Endothelial cell (in vitro differentiated cells): ENCODE measurements around the gene CMSS1. TPM values are rescaled to one million over a fixed set of nuclear protein-coding genes. Genes with fewer than 3 reads are reported as not detected.

ENCODE experiments used
- DNase-seq: peaks from one replicate; pipeline ENCODE4 v3.0.0; 2021; ENCODE audit warnings: low spot score
- H3K27ac Mint-ChIP-seq: one replicate; pipeline ENCODE4 v1.8.0; 2021; ENCODE audit warnings: mixed read lengths, inconsistent platforms; ENCODE audit not compliant: unreplicated experiment
- H3K27me3 Mint-ChIP-seq: one replicate; pipeline ENCODE4 v1.8.0; 2021; ENCODE audit warnings: mild to moderate bottlenecking, moderate library complexity, mixed read lengths, inconsistent platforms; ENCODE audit not compliant: unreplicated experiment
- H3K36me3 Mint-ChIP-seq: one replicate; pipeline ENCODE4 v1.8.0; 2021; ENCODE audit warnings: mild to moderate bottlenecking, low read depth, mixed read lengths, inconsistent platforms; ENCODE audit not compliant: unreplicated experiment
- H3K4me1 Mint-ChIP-seq: one replicate; pipeline ENCODE4 v1.8.0; 2021; ENCODE audit warnings: mild to moderate bottlenecking, mixed read lengths, inconsistent platforms; ENCODE audit not compliant: unreplicated experiment
- H3K4me3 Mint-ChIP-seq: one replicate; pipeline ENCODE4 v1.8.0; 2021; ENCODE audit warnings: mild to moderate bottlenecking, mixed read lengths, inconsistent platforms; ENCODE audit not compliant: unreplicated experiment
- H3K9me3 Mint-ChIP-seq: one replicate; pipeline ENCODE4 v1.8.0; 2021; ENCODE audit warnings: mixed read lengths, inconsistent platforms; ENCODE audit not compliant: unreplicated experiment
- total RNA-seq: library from RNA; stranded (reverse); fragmentation: NEBNext Ultra II Directional; extraction: Animal tissue kit (Norgen Biotek cat#: 25700); gene quantifications from one replicate; pipeline ENCODE4 v1.2.1, GENCODE V29; 2021; ENCODE audit not compliant: unreplicated experiment
- TF ChIP-seq, protein P1 (sequence below): fragments of 200-600 bp; sonication (generic); IDR thresholded peaks from one replicate; pipeline ENCODE4 v1.5.0; 2021; ENCODE audit warnings: antibody characterized with exemption; ENCODE audit not compliant: unreplicated experiment

Gene CMSS1
- total RNA-seq, 1 donor from 2014 or later = 25.8 TPM

DNA sequence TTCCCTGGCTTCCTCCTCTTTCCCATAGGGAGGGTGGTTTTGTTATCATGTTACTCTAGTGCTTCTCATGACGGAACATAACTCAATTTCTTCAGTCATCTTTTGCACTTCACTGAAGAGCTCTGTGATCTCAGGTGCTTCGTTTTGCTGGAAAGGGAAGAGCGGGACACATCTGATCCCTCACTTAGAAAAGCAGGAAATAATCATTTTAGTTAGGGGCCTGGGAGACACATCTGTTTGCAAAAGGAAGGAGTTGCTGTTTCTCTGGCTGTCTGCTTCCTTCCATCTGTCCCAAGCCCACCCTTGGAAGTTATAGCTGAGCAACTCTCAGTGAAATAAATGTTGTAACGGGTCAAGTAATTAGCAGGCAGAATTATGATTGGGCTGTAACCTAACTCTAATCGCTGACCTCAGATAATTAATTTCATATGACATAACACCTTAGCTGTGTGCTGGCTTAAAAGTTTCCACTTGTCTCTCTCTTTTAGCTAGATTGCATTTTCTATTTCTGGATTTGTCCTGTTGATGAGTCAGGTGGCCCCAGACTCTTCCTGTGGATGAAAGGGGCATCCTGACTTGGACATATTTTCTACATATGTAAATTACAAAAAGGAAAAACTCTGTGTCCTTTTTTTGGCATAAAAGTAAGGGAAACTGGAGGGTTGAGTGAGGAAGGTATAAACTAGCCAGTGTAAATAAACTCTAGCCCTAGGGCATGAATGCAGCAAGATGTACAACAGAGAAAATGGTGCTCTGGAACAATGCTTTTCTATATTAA, 307.7 kb downstream of the CMSS1 start:
- Mint-ChIP-seq H3K4me1 (peaks cover 65% of the 10 kb centered on the region), H3K4me3 (peak overlapping the region; percentile 0), H3K9me3 (no peaks in the 10 kb centered on the region), H3K36me3 (peaks cover 3% of the 10 kb centered on the region), H3K27ac (peak overlapping the region; percentile 68), H3K27me3 (no peaks in the 10 kb centered on the region)
- TF ChIP-seq, protein P1, sequence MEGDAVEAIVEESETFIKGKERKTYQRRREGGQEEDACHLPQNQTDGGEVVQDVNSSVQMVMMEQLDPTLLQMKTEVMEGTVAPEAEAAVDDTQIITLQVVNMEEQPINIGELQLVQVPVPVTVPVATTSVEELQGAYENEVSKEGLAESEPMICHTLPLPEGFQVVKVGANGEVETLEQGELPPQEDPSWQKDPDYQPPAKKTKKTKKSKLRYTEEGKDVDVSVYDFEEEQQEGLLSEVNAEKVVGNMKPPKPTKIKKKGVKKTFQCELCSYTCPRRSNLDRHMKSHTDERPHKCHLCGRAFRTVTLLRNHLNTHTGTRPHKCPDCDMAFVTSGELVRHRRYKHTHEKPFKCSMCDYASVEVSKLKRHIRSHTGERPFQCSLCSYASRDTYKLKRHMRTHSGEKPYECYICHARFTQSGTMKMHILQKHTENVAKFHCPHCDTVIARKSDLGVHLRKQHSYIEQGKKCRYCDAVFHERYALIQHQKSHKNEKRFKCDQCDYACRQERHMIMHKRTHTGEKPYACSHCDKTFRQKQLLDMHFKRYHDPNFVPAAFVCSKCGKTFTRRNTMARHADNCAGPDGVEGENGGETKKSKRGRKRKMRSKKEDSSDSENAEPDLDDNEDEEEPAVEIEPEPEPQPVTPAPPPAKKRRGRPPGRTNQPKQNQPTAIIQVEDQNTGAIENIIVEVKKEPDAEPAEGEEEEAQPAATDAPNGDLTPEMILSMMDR = no peak
- DNase-seq = no peak

DNA sequence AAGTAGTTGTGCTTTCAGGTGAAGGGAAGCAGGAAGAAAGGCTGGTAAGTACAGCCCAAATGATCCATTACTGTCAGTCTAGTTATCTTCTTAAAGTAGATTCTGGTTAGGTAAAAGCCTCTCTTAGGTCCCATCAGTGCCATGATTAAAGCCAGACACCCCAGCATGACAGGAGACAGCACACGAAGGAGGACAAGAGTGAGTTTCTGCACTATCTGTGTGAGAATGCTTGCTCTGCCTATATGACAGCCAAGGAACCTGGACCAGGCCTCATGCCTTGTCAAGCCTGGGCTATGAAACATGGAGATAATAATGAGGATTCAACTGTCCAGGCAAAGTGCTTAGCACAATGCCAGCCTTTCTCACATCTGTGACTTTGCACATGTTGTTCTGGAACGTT, 310.1 kb downstream of the CMSS1 start:
- H3K27me3 Mint-ChIP-seq = no peaks in the 10 kb centered on the region
- H3K9me3 Mint-ChIP-seq = no peaks in the 10 kb centered on the region
- no peak for DNase-seq
- no peaks in the 10 kb centered on the region for H3K36me3 Mint-ChIP-seq
- H3K27ac Mint-ChIP-seq = no peak overlapping the region
- TF ChIP-seq, protein P1 = no peak
- no peak overlapping the region for H3K4me3 Mint-ChIP-seq
- H3K4me1 Mint-ChIP-seq = peaks cover 61% of the 10 kb centered on the region

DNA sequence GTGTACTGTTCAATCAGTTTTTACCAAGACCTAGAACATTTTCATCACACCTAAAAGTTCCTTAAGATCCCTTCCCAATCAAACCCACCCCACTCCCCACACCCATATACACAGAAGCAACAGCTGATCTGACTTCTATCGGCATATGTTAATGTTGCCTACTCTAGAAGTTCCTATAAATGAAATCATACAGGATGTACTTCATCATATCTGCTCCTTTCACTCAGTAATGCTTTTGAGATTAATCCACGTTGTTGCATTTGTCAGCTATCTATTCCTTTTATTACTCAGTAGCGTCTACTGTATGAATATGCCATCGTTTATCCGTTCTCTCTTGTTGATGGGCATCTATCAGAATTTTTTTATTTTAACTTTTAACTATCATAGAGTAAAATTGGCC, 310.9 kb downstream of the CMSS1 start:
- no peak overlapping the region for H3K27ac Mint-ChIP-seq
- DNase-seq = no peak
- H3K36me3 Mint-ChIP-seq = no peaks in the 10 kb centered on the region
- no peak overlapping the region for H3K4me3 Mint-ChIP-seq
- H3K9me3 Mint-ChIP-seq = no peaks in the 10 kb centered on the region
- TF ChIP-seq, protein P1 = no peak
- no peaks in the 10 kb centered on the region for H3K27me3 Mint-ChIP-seq
- peaks cover 53% of the 10 kb centered on the region for H3K4me1 Mint-ChIP-seq

DNA sequence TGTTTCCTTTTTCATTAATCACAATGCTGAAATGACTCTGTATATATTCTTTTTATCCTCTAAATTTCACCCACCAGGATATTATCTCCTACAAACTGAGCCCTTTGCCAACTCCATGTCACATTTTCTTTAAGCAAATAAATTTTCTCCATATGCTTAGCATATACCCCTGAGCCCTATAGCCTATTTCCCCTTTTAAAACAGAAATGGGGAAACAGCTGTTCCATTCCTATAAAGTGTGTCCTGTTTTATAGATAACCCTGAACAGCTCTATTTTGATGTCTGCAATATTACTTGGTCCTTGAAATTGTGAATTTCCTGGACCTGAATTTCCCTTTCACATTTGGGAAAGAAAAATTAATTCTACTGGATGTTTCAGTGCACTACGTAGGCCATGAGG, 312.3 kb downstream of the CMSS1 start:
- DNase-seq = no peak
- H3K9me3 Mint-ChIP-seq = no peaks in the 10 kb centered on the region
- no peak overlapping the region for H3K4me3 Mint-ChIP-seq
- TF ChIP-seq, protein P1 = no peak
- H3K36me3 Mint-ChIP-seq = no peaks in the 10 kb centered on the region
- H3K27me3 Mint-ChIP-seq = no peaks in the 10 kb centered on the region
- H3K27ac Mint-ChIP-seq = no peak overlapping the region
- peaks cover 39% of the 10 kb centered on the region for H3K4me1 Mint-ChIP-seq

DNA sequence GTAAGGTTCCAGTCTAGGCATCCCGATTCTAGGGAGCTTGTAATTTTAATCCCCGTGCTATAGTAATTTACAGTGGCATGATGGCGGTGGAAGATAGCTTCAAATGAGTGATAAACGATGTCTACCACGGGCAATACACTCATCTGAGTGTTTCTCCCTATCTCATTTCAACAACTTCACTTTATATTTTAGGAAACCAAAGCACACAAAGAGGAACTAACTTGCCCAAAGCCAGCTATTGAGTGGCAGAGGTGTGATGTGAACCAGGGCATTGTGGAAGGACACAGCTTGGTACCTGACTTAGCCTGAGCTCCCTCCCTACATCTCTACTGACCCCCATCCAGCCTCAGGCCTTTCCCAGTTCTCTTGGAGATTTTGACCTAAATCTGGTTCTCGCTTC, 313.6 kb downstream of the CMSS1 start:
- DNase-seq = no peak
- TF ChIP-seq, protein P1 = no peak
- Mint-ChIP-seq H3K4me1 (peaks cover 27% of the 10 kb centered on the region), H3K4me3 (no peak overlapping the region), H3K9me3 (no peaks in the 10 kb centered on the region), H3K27ac (no peak overlapping the region), H3K27me3 (no peaks in the 10 kb centered on the region), H3K36me3 (no peaks in the 10 kb centered on the region)
